Caki2 (cell line): ENCODE data around the gene ADRA2C. TPM values are rescaled to one million over a fixed set of nuclear protein-coding genes. Genes with fewer than 3 reads are reported as not detected.

Experiments used
- DNase-seq: peaks from one replicate; pipeline ENCODE4 v3.0.0-alpha.2; 2015; ENCODE audit warnings: low read depth
- in situ Hi-C: cut with HindIII; loops from 2 replicates; pipeline ENCODE4 v1.10.0; 2016; ENCODE audit warnings: low sequenced_read_pairs, low pct_unique_long_range_greater_than_20kb, mixed read lengths
- total RNA-seq: library from RNA; depleted of rRNA; stranded (reverse); fragments of >200 nt; shearing (Covaris generic); gene quantifications from 2 replicates; pipeline ENCODE4 v1.2.3, GENCODE V29; 2014; ENCODE audit warnings: low replicate concordance; rRNA removed

ADRA2C gene
- 17.6 and 27.3 TPM in 2 replicates for total RNA-seq

GRCh38 chr4:3766036-3766784 lies at the start of gene ADRA2C:
TSS of gene ADRA2C (plus strand) at chr4:3766385. CDS start at chr4:3766607, 222 bp downstream.
- DNase-seq = peak; percentile 45
- in situ Hi-C loops = no loop called here

GRCh38 chr4:3716631-3717235 lies 49.5 kb upstream of the ADRA2C start:
- in situ Hi-C loops = no loop called here

GRCh38 chr4:3717241-3717640 lies 48.9 kb upstream of the ADRA2C start:
- in situ Hi-C loops = no loop called here
- no peak for DNase-seq

More at GRCh38 chr4:3716631-3717235, 49.5 kb upstream of the ADRA2C start:
- no peak for DNase-seq

- in situ Hi-C loops = no loop called here
Observed at GRCh38 chr4:3718462-3718861, 47.7 kb upstream of the ADRA2C start.

GRCh38 chr4:3719191-3719590 lies 47.0 kb upstream of the ADRA2C start:
- no peak for DNase-seq
- in situ Hi-C loops = no loop called here

More at GRCh38 chr4:3718462-3718861, 47.7 kb upstream of the ADRA2C start:
- no peak for DNase-seq

- in situ Hi-C loops = no loop called here
Observed at GRCh38 chr4:3719836-3720235, 46.3 kb upstream of the ADRA2C start.

GRCh38 chr4:3720466-3720865 lies 45.7 kb upstream of the ADRA2C start:
- in situ Hi-C loops = no loop called here
- DNase-seq = no peak

More at GRCh38 chr4:3719836-3720235, 46.3 kb upstream of the ADRA2C start:
- no peak for DNase-seq

- in situ Hi-C loops = no loop called here
Observed at GRCh38 chr4:3721186-3721585, 45.0 kb upstream of the ADRA2C start.

GRCh38 chr4:3721627-3722026 lies 44.6 kb upstream of the ADRA2C start:
- in situ Hi-C loops = no loop called here
- no peak for DNase-seq

More at GRCh38 chr4:3721186-3721585, 45.0 kb upstream of the ADRA2C start:
- DNase-seq = no peak

- in situ Hi-C loops = no loop called here
- no peak for DNase-seq
Observed at GRCh38 chr4:3722446-3723231, 43.5 kb upstream of the ADRA2C start.

GRCh38 chr4:3723232-3723642 lies 42.9 kb upstream of the ADRA2C start:
- in situ Hi-C loops = no loop called here
- no peak for DNase-seq

- in situ Hi-C loops = no loop called here
- no peak for DNase-seq
Observed at GRCh38 chr4:3724319-3725231, 41.6 kb upstream of the ADRA2C start.

- in situ Hi-C loops = no loop called here
- no peak for DNase-seq
Observed at GRCh38 chr4:3725936-3726870, 40.0 kb upstream of the ADRA2C start.

- DNase-seq = no peak
- in situ Hi-C loops = no loop called here
Observed at GRCh38 chr4:3727847-3728469, 38.2 kb upstream of the ADRA2C start.

- no peak for DNase-seq
- in situ Hi-C loops = no loop called here
Observed at GRCh38 chr4:3729188-3729881, 36.9 kb upstream of the ADRA2C start.

- in situ Hi-C loops = no loop called here
- DNase-seq = no peak
Observed at GRCh38 chr4:3729882-3730226, 36.3 kb upstream of the ADRA2C start.
